Measurements from ENCODE around the gene ZNF90.
"Not testable (repeated sequence)": the region's sequence is repeated elsewhere in the genome, so short reads cannot be mapped to it uniquely, and the experiment has no call there.

Gene ZNF90

DNA sequence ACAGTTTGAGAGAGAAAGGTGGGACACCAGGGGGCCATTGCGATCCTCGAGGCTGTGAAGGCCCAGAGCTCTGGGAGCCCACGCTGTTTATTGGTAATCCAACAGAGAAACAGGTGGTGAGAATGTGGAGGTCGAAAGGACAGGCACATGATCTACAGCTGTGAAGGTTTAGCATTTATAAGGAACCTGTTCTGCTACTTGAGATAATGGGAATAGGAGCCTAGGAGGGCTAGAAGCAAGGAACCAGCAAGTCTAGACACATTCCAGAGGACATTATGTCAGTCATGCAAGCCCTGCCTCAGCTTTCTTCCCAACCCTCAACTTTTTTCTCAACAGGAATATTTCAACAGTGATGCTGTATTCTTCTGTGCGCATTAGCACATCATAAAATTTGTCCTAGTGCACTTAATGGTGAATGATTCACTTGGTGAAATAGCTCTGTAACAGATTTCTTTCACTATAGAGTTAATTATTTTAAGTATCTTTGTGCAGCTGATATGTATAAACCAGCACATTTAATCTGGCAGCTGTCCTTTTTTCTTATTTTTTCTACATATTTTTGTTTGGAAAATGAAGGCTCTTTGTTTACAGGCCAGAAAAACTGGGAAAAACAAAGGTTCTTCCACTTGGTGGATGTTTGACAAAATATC lies 25.4 kb downstream of the ZNF90 start:
- DNase-seq (ENCODE audit: low read depth) = no peak

DNA sequence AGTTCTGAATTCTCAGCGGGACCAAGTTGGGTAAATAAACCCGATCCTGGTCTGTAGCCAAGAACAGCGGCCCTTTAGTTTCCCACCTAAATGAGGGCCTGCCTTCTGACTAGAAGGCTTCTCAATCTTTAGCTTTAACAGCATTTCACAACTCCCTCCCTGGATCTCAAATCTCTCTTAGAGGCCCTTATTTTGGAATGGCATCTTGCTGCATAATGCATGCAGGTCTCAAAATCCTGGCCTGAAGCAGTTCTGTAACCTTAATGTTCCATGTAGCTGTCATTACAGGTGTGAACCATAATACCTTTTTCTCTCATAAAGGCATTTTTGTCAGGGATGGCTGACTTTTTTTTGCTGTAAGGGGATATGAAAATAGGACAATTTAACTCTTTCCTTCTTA lies 29.5 kb downstream of the ZNF90 start:
- no peak for DNase-seq (ENCODE audit: low read depth)

DNA sequence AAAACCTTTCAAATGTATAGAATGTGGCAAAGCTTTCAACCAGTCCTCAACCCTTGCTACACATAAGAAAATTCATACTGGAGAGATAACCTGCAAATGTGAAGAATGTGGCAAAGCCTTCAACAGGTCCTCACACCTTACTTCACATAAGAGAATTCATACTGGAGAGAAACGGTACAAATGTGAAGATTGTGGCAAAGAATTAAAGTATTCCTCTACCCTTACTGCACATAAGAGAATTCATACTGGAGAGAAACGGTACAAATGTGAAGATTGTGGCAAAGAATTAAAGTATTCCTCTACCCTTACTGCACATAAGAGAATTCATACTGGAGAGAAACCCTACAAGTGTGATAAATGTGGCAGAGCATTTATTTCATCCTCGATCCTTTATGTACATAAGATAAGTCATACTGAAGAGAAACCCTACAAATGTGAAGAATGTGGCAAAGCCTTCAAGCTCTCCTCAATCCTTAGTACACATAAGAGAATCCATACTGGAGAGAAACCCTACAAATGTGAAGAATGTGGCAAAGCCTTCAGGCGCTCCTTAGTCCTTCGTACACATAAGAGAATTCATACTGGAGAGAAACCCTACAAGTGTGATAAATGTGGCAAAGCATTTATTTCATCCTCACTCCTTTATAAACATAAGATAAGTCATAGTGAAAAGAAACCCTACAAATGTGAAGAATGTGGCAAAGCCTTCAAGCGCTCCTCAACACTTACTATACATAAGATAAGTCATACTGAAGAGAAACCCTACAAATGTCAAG lies 40.5 kb downstream of the ZNF90 start:
- not testable (repeated sequence) for DNase-seq (ENCODE audit: low read depth)

DNA sequence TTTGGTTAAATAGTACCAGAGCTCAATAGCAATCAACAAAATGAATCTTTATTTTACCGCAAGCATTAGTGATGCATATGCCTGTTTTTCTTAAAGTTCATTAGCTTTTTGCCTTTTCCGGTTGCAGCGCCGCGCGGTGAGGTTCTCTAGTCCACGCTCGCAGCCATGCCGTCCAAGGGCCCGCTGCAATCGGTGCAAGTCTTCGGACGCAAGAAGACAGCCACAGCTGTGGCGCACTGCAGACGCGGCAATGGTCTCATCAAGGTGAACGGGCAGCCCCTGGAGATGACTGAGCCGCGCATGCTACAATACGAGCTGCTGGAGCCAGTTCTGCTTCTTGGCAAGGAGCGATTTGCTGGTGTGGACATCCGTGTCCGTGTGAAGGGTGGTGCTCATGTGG lies 47.1 kb downstream of the ZNF90 start:
- no peak for DNase-seq (ENCODE audit: low read depth)

DNA sequence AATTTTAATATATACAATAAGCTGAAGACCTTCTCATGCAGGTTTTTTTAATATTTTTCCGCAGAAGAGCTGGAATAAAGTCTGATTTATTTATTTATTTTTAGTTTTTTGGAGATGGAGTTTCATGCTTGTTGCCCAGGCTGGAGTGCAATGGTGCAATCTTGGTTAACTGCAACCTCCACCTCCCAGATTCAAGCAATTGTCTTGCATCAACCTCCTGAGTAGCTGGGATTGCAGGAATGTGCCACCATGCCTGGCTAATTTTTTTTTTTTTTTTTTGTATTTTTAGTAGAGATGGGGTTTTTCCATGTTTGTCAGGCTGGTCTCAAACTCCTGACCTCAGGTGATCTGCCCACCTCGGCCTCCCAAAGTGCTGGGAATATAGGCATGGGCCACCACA lies 55.1 kb downstream of the ZNF90 start:
- not testable (repeated sequence) for DNase-seq (ENCODE audit: low read depth)

DNA sequence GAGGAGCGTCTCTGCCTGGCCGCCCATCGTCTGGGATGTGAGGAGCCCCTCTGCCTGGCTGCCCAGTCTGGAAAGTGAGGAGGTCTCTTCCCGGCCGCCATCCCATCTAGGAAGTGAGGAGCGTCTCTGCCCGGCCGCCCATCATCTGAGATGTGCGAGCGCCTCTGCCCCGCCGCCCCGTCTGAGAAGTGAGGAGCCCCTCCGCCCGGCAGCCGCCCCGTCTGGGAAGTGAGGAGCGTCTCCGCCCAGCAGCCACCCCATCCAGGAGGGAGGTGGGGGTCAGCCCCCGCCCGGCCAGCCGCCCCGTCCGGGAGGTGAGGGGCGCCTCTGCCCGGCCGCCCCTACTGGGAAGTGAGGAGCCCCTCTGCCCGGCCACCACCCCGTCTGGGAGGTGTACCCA lies 59.9 kb downstream of the ZNF90 start:
- DNase-seq (ENCODE audit: low read depth) = not testable (repeated sequence)

DNA sequence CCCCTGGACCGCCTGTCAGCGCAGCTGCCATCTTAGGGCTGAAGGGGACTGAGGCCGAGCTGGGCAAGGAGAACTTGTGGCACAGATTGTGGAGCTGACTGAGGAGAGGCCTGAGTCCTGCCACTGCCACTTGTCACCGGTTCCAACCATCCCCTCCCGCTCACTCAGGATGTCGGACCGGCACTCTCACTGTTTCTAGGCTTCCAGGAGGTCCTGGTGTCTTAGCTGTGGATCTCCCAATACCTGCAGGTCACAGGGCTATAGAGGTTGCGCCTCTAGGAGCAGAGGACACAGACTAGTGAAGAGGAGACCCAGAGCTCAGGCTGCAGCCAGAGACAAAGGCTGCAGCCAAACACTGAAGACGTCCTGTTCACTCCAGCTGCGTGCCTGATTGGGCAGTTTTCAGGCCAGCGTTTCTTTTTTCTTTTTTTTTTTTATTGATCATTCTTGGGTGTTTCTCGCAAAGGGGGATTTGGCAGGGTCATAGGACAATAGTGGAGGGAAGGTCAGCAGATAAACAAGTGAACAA lies 73.9 kb downstream of the ZNF90 start:
- DNase-seq (ENCODE audit: low read depth) = no peak

DNA sequence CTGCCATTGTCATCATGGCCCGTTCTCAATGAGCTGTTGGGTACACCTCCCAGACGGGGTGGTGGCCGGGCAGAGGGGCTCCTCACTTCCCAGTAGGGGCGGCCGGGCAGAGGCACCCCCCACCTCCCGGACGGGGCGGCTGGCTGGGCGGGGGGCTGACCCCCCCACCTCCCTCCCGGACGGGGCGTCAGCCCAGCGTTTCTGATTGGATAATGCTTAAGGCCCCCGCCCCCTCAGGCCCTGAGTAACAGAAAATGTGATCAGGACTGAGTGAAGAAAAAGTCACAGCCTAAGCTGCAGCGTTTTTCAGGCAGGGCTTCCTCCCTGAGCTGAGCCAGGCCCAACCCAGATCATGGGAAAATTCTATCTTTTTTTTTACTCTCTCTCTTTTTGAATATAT lies 74.7 kb downstream of the ZNF90 start:
- DNase-seq (ENCODE audit: low read depth) = not testable (repeated sequence)

DNA sequence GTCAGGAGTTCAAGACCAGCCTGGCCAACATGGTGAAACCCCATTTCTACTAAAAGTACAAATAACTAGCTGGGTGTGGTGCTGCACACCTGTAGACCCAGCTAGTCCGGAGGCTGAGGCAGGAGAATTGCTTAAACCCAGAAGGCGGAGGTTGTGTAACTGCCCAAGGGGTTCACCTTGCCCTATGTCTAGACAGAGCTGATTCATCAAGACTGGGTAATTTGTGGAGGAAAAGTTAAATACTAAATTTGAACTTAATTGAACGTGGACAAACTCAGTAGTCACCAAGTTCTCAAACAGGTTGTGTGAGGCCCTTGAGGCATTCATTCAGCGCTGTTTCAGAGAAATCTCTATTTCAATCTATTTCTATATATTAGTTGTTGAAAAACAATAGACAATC lies 75.5 kb downstream of the ZNF90 start:
- DNase-seq (ENCODE audit: low read depth) = no peak

DNA sequence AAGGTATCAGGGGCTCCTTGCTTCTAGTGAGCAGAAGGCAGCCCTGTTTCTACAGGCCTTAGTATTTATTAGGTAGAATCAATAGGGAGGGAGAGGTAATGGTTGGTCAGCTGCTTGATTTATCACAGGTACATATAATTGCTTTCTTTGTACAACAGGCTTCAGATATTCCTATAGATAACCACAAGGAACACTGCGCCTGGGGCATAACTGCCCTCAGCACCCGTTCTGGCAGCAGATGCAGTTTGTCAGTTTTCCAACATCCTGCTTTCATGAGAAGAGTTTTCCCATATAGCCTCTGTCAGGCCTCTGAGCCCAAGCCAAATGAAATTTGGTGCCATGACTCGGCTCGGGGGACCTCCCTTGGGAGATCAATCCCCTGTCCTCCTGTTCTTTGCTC lies 76.8 kb downstream of the ZNF90 start:
- no peak for DNase-seq (ENCODE audit: low read depth)

DNA sequence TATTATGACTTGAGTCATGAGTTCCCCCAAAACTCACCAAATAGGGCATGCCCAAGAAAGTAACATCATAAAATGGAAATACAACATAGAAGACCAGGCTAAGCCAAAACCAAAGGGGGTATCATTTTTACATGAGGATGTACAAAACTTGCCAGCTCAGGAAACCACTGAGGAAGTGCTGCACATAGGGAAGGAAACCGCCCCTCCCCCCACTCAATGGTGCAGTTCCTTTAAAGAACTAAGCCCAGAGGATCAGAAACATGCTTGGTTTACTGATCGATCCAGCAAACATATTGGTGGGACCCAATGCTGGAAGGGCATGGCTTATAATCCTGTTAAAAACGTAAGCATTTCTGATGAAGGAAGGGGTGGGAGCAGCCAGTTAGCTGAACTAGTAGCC lies 85.0 kb downstream of the ZNF90 start:
- DNase-seq (ENCODE audit: low read depth) = no peak

DNA sequence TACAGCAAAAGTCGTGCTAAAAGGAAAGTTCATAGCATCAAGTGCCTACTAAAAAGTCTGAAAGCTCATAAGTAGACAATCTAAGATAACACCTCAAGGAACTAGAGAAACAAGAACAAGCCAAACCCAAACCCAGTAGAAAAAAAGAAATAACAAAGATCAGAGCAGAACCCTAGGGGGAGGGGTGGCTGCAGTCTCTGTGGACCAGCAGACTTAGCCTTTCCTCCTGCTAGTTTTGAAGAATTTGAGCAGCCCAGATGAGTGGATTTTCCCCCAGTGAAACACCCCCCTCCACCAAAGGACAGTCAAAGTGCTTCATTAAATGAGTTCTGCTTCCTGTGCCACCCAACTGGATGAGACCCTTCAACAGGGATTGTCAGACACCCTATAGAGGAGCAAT lies 86.7 kb downstream of the ZNF90 start:
- DNase-seq (ENCODE audit: low read depth) = no peak

DNA sequence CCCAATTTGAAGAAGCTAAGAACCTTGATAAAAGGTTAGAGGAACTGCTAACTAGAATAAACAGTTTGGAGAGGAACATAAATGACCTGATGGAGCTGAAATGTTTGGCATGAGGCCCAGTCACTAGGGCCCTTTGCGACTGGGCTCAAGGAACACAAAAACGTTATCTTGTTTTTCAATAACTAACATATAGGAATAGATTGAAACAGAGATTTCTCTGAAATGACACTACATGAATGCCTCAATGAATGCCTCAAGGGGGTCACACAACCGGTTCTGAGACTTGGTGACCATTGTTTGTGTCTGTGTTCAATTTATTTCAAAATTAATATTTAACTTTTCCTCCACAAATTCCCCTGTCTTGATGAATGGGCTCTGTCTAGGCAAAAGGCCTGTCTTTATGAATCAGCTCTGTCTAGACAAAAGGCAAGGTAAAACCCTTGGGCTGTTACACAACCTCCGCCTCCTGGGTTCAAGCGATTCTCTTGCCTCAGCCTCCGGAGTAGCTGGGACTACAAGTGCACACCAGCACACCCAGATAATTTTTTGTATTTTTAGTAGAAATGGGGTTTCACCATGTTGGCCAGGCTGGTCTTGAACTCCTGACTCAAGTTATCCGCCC lies 88.3 kb downstream of the ZNF90 start:
- DNase-seq (ENCODE audit: low read depth) = no peak

DNA sequence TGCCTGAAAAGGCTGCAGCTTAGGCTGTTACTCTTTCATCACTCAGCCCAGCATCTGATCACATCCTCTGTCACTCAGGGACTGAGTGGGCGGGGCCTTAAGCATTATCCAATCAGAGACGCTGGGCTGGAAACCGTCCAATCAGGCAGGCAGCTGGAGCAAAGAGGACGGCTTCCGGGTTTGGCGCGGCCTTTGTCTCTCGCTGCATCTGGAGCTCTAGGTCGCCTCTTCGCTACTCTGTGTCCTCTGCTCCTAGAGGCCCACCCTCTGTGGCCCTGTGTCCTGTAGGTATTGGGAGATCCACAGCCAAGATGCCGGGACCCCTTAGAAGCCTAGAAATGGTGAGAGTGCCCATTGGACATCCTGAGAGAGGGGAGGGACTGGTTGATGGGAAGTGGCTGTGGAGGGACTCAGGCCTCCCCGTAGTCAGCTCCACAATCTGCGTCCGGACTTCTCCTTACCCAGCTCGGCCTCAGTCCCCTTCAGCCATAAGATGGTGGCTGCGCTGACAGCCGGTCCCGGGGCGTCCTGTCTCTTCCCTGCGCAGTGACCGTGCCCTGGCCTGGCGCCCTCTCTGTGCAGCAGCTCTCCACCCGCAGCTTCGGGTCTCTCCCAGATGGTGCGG lies 89.3 kb downstream of the ZNF90 start, which contains the start of gene ZNF486:
ZNF486 (plus strand) TSS at position 195 of the 625 bp plus-strand sequence; CDS start at position 312, 117 bp downstream.
- DNase-seq (ENCODE audit: low read depth) = peak; percentile 84

DNA sequence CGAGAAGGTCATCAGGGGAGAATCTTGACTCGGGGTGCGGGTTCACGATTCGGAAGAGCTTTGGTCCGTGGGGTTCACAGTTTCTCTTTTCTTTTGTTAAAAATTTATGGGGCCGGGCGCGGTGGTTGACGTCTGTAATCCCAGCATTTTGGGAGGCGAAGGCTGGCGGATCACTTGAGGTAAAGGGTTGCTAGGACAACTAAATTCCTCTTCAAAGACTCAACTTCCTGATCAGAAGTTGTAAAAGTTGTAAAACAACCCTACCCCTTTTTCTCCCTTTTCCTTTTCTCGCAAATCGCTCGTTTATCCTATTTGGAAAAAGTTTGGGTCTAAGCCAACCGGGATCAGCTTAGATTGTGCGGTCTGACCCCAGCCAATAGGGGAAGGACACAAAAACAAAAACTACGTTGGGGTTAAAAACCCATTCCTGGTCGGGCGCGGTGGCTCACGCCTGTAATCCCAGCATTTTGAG lies 89.9 kb downstream of the ZNF90 start:
- no peak for DNase-seq (ENCODE audit: low read depth)
